HG02852 (cell line): ENCODE data around the gene CYBA.
"Not testable (repeated sequence)": the region's sequence is repeated elsewhere in the genome, so short reads cannot be mapped to it uniquely, and the experiment has no call there.

Source experiments
- ATAC-seq: cut with Tn5 transposase; IDR thresholded peaks from one replicate; pipeline ENCODE4 v1.9.1; 2021; ENCODE audit warnings: mild to moderate bottlenecking, moderate library complexity; ENCODE audit not compliant: unreplicated experiment

The CYBA gene

GRCh38 chr16:88614818-88615580, 35.9 kb downstream of the CYBA start:
- ATAC-seq, result no peak

GRCh38 chr16:88613911-88614817, 36.7 kb downstream of the CYBA start:
- no peak for ATAC-seq

- ATAC-seq, result no peak
These were observed 37.6 kb downstream of the CYBA start for GRCh38 chr16:88613293-88613692.

GRCh38 chr16:88610909-88611812, 39.7 kb downstream of the CYBA start:
- ATAC-seq, result no peak

GRCh38 chr16:88610080-88610479, 40.8 kb downstream of the CYBA start:
- no peak for ATAC-seq

GRCh38 chr16:88609426-88609825, 41.4 kb downstream of the CYBA start:
- ATAC-seq, result not testable (repeated sequence)

- ATAC-seq, result no peak
These were observed 42.8 kb downstream of the CYBA start for GRCh38 chr16:88608076-88608475.

- no peak for ATAC-seq
These were observed 44.6 kb downstream of the CYBA start for GRCh38 chr16:88606148-88606757.

- no peak for ATAC-seq
These were observed 45.4 kb downstream of the CYBA start for GRCh38 chr16:88605186-88606147.

GRCh38 chr16:88602091-88602490, 48.8 kb downstream of the CYBA start:
- ATAC-seq, result no peak

- no peak for ATAC-seq
These were observed 49.4 kb downstream of the CYBA start for GRCh38 chr16:88601313-88602036.

- ATAC-seq, result no peak
These were observed 50.3 kb downstream of the CYBA start for GRCh38 chr16:88600539-88600896.

GRCh38 chr16:88599825-88600538, 50.9 kb downstream of the CYBA start:
- no peak for ATAC-seq

GRCh38 chr16:88599092-88599733, 51.6 kb downstream of the CYBA start:
- ATAC-seq, result no peak

- no peak for ATAC-seq
These were observed 52.9 kb downstream of the CYBA start for GRCh38 chr16:88597856-88598491.

- ATAC-seq, result no peak
These were observed 54.4 kb downstream of the CYBA start for GRCh38 chr16:88596483-88596882.

- no peak for ATAC-seq
These were observed 54.9 kb downstream of the CYBA start for GRCh38 chr16:88595921-88596320.
